PC-9 (cell line): Measurements from ENCODE around the gene DNAH9.

Source experiments
- EZH2 ChIP-seq: fragments of 200-600 bp; sonication (generic); IDR thresholded peaks from 2 replicates; pipeline ENCODE4 v1.8.0; 2017; ENCODE audit warnings: antibody characterized with exemption, low read depth
- TF ChIP-seq, protein P1 (sequence below): fragments of 200-600 bp; sonication (generic); conservative IDR thresholded peaks from 2 replicates; pipeline ENCODE4 v1.6.1; 2017; ENCODE audit warnings: mixed run types, antibody characterized with exemption, mild to moderate bottlenecking, moderate library complexity

DNA sequence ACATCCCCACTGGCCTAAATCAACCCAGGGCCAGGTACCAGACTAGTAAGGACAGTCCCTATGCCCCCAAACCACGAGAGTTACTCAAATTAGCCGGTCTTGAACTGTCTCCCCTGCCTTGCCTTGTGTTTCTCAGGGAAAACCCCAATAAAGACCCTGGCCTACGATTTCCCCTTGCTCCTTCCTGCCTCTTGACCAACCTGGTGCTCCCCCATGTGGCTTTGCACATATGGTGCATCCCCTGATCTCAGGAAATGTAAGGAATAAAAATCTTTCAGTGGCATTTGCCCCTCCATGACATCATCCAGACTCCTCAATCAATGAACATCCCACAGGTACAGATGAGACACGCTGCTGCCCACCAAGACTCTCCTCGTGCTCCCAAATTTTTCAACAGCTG lies 311.1 kb downstream of the DNAH9 start:
- TF ChIP-seq, protein P1, sequence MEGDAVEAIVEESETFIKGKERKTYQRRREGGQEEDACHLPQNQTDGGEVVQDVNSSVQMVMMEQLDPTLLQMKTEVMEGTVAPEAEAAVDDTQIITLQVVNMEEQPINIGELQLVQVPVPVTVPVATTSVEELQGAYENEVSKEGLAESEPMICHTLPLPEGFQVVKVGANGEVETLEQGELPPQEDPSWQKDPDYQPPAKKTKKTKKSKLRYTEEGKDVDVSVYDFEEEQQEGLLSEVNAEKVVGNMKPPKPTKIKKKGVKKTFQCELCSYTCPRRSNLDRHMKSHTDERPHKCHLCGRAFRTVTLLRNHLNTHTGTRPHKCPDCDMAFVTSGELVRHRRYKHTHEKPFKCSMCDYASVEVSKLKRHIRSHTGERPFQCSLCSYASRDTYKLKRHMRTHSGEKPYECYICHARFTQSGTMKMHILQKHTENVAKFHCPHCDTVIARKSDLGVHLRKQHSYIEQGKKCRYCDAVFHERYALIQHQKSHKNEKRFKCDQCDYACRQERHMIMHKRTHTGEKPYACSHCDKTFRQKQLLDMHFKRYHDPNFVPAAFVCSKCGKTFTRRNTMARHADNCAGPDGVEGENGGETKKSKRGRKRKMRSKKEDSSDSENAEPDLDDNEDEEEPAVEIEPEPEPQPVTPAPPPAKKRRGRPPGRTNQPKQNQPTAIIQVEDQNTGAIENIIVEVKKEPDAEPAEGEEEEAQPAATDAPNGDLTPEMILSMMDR, result no peak; the same call in 1 of the 2 replicates
- no peak for TF ChIP-seq EZH2
